Measurements from ENCODE around the gene PHACTR3. TPM values are rescaled to one million over a fixed set of nuclear protein-coding genes. Genes with fewer than 3 reads are reported as not detected.

Gene PHACTR3
- total RNA-seq, 1 experiment from 2014 or later = not detected

GRCh38 chr20:59697068-59697467, 92.7 kb downstream of the PHACTR3 start:
- Histone ChIP-seq H2AFZ (ENCODE audit: low read depth, low read length, poor library complexity, severe bottlenecking) (no peak overlapping the region), H3K9me3 (ENCODE audit: control insufficient read depth in 1 of 2, insufficient read depth in 1 of 2, low read depth in 1 of 2, low read length in 2 of 2) (no peaks in the 10 kb centered on the region), H3K4me3 (replicated peaks in 1 of 2; ENCODE audit: low read depth in 1 of 2, low read length in 2 of 2) (no peak overlapping the region), H3K4me1 (ENCODE audit: control insufficient read depth in 1 of 2, insufficient read depth in 2 of 2, low read length in 2 of 2) (no peaks in the 10 kb centered on the region), H3K4me2 (ENCODE audit: low read length) (no peak overlapping the region), H3K9me2 (ENCODE audit: insufficient read depth) (no peaks in the 10 kb centered on the region), H4K20me1 (ENCODE audit: insufficient read depth) (no peaks in the 10 kb centered on the region), H3K36me3 (ENCODE audit: control insufficient read depth in 1 of 2, insufficient read depth in 2 of 2, low read length in 2 of 2) (no peaks in the 10 kb centered on the region), H3K79me2 (ENCODE audit: insufficient read depth, low read length) (no peaks in the 10 kb centered on the region), H3K9ac (ENCODE audit: low read length) (no peak overlapping the region), H3K27ac (ENCODE audit: low read depth, low read length) (no peak overlapping the region), H3K27me3 (ENCODE audit: insufficient read depth, low read length) (peaks cover 49% of the 10 kb centered on the region)
- ATAC-seq (no peak), DNase-seq (ENCODE audit: low read depth, low spot score) (no peak)
- TF ChIP-seq ATF3 (IDR thresholded peaks at IDR 0.05) = no peak
- TF ChIP-seq SRF (IDR thresholded peaks at IDR 0.05; ENCODE audit: low read depth) = no peak
- ChIA-PET POLR2A (no interaction called here), RAD21 (ENCODE audit: low non-redundant PET in 1 of 2, low total read pairs in 2 of 2, uncharacterized antibody in 2 of 2, unreplicated experiment in 2 of 2) (no interaction called here), CTCF (no interaction called here)
- intact Hi-C loops (cut with micrococcal nuclease) = no loop called here
- no TSS peak for BruUV-seq (replicated peaks)

- Histone ChIP-seq H3K9ac (ENCODE audit: low read length) (no peak overlapping the region), H3K27me3 (ENCODE audit: insufficient read depth, low read length) (peaks cover 50% of the 10 kb centered on the region), H3K4me2 (ENCODE audit: low read length) (no peak overlapping the region), H3K79me2 (ENCODE audit: insufficient read depth, low read length) (no peaks in the 10 kb centered on the region), H3K36me3 (ENCODE audit: control insufficient read depth in 1 of 2, insufficient read depth in 2 of 2, low read length in 2 of 2) (no peaks in the 10 kb centered on the region), H3K9me3 (ENCODE audit: control insufficient read depth in 1 of 2, insufficient read depth in 1 of 2, low read depth in 1 of 2, low read length in 2 of 2) (no peaks in the 10 kb centered on the region), H2AFZ (ENCODE audit: low read depth, low read length, poor library complexity, severe bottlenecking) (no peak overlapping the region), H3K27ac (ENCODE audit: low read depth, low read length) (no peak overlapping the region), H3K4me1 (ENCODE audit: control insufficient read depth in 1 of 2, insufficient read depth in 2 of 2, low read length in 2 of 2) (no peaks in the 10 kb centered on the region), H3K4me3 (replicated peaks in 1 of 2; ENCODE audit: low read depth in 1 of 2, low read length in 2 of 2) (no peak overlapping the region), H3K9me2 (ENCODE audit: insufficient read depth) (no peaks in the 10 kb centered on the region), H4K20me1 (ENCODE audit: insufficient read depth) (no peaks in the 10 kb centered on the region)
- BruUV-seq (replicated peaks) = no TSS peak
- ChIA-PET RAD21 (ENCODE audit: low non-redundant PET in 1 of 2, low total read pairs in 2 of 2, uncharacterized antibody in 2 of 2, unreplicated experiment in 2 of 2) (no interaction called here), POLR2A (no interaction called here), CTCF (no interaction called here)
- ATAC-seq (no peak), DNase-seq (ENCODE audit: low read depth, low spot score) (no peak)
- intact Hi-C loops (cut with micrococcal nuclease) = no loop called here
- no peak for TF ChIP-seq YY1 (IDR thresholded peaks at IDR 0.05; ENCODE audit: extremely low read depth, insufficient replicate concordance, low read depth, low read length)
- peak; percentile 21 for TF ChIP-seq REST (IDR thresholded peaks at IDR 0.05; ENCODE audit: low read depth)
- no peak for TF ChIP-seq ATF3 (IDR thresholded peaks at IDR 0.05)
Measured at GRCh38 chr20:59698598-59698997, 94.3 kb downstream of the PHACTR3 start.

Data from HCT116 (cell line).